ENCODE data around the gene GYPC. TPM values are rescaled to one million over a fixed set of nuclear protein-coding genes. Genes with fewer than 3 reads are reported as not detected.

The GYPC gene
- total RNA-seq, 2 donors from 2014 or later = 77.1 to 86.8 TPM

- intact Hi-C loops (cut with DNase I) = no loop called here
- ATAC-seq (no peak), DNase-seq (no peak)
These were observed 6.7 kb downstream of the GYPC start for GRCh38 chr2:126662621-126663020.

DNA sequence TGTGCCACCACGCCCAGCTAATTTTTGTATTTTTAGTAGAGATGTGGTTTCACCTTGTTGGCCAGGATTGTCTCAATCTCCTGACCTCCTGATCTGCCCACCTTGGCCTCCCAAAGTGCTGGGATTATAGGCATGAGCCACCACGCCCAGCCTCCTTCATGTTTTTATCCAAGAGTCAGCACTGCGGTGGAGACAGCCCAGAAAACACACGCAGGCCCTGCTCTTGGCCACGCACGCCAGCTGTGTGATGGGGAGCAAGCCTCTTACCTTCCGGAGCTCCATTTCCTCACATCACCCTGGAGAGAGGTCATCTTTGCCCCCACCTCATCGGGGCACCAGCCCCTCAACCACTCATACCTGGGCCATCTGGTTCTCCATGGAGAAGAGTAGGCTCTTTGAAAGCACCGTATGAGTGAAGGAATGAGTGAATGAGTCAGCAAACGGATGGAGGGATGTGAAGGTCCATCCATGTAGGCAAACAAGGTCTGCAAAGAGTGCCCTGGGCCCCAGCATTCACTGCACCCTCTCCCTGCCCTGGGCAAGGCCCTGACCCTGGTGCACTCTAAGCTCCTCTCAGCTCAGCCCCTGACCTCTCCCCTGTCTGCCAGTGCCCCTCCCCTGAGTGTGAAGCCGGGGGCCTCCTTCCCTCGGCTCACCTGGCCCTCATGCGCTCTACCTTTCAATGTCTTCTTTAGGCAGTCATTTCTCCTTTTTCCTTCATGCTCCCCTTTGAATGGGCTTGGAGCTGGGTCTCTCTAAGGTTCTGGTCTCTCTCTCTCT is 7.4 kb downstream of the GYPC start:
- no peak for ATAC-seq
- intact Hi-C loops (cut with DNase I) = no loop called here
- DNase-seq = no peak

GRCh38 chr2:126664234-126664633 is 8.3 kb downstream of the GYPC start:
- no peak for DNase-seq
- no peak for ATAC-seq
- intact Hi-C loops (cut with DNase I) = no loop called here

- no peak for ATAC-seq
- no peak for DNase-seq
- intact Hi-C loops (cut with DNase I) = no loop called here
These were observed 8.7 kb downstream of the GYPC start for GRCh38 chr2:126664639-126665038.

DNA sequence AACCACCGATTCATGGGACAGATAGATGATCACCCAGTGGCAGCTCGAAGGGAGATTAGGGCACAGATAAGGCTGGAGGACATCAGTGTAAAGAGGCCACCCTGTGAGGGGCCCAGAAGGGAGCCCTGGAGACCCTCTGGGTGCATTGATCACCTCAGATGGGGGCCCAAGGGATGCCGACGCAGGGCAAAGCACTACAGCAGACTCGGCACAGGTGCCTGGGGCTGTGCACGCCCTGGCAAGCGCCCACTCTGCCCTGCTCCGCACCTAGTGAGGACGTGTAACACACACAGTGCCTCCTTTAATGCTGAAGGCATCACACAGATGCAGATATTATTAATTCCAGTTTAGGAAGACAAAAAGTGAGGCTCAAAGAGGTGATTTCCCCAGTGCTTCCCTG is 9.5 kb downstream of the GYPC start:
- intact Hi-C loops (cut with DNase I) = no loop called here
- ATAC-seq (no peak), DNase-seq (no peak)

GRCh38 chr2:126668254-126668653 is 12.3 kb downstream of the GYPC start:
- no peak for DNase-seq
- ATAC-seq = no peak
- intact Hi-C loops (cut with DNase I) = no loop called here

DNA sequence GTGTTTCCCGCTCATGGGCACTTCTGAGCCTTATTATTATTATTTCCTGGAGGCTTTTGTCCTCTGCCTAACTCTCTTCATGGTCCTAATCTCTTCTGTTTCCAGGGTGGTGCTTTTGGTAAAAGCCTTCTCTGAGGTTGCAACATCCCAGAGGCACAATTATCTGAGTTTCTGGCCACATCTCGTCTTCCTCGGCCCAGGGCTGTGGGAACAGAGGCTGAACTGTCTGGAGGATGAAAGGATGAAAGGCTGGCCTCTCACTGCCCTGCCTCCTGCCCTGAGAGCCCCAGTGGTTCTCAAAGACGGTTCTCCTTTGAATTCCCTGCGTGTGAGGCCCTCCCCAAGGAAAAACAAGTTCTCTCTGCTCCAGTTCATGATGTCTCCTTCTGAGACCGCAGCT is 13.8 kb downstream of the GYPC start:
- intact Hi-C loops (cut with DNase I) = no loop called here
- ATAC-seq (peak in 1 of 2 donors; percentile 27), DNase-seq (no peak)

DNA sequence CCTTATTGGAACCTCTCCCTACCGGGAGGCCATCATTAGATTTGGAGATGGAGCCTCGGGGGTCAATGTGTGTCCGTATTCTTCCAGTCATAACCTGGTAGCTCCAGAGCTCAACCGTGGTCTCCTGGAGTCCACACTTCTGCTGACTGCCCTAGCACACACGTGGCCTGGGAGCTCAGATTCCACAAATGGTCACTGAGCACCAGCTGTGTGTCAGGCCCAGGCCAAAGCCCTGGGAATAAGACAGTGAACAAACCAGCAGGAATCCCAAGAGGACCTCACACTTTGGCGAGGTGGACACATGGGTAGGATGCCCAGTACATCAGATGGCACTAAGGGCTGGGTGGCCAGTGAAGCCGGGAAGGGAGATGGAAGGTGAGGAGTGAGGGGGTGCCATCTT is 15.5 kb downstream of the GYPC start:
- intact Hi-C loops (cut with DNase I) = no loop called here
- DNase-seq (no peak), ATAC-seq (no peak)

DNA sequence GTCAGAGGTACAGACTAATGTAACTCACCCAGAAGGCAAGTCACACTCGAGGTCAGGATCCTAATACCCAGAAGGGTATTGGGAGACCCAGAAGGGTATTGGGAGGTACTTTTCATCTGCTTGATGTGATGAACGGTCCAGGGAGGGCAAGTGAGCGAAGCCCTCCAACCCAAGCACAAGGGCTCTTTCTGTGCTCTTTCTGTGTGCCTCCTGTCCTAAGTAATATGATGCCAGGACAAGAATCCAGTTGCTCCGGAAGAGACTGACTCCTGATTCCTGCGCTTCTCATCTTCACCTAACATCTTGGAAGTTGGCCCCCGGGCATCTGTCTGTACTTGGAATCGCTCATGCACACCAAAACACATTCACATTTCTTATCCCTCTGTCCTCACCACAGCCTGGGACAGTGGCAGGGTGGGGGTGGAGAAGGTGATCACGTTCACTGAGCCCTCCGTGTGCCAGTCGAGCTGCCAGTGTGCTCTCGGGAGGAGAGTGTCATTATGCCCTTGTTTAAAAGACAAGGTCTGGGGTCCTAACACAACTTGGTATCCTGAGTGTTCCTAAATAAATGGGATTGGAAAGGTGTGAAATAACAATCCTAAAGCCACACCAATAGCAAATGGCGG is 17.1 kb downstream of the GYPC start:
- intact Hi-C loops (cut with DNase I) = no loop called here
- DNase-seq = no peak
- ATAC-seq = no peak

GRCh38 chr2:126674075-126674744 is 18.3 kb downstream of the GYPC start:
- intact Hi-C loops (cut with DNase I) = no loop called here
- ATAC-seq (no peak), DNase-seq (no peak)

DNA sequence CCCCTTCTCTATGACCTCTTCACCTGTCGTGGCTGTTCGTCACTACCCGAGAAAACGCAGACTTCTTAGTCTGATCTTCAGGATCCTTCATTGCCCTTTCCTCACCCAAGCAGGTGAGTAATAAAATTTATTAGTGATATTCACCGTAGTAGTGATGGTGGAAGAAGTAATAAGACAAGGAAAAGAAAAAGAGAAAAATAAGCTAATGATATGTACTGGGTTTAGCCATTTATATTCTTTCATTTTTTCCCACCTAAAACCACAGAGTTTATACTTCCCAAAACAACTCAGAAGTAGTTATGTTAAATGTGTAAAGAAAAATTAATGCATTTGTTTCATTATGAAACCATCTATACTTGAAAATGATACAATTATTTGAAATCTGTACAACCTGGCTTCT is 19.7 kb downstream of the GYPC start:
- DNase-seq (no peak), ATAC-seq (no peak)
- intact Hi-C loops (cut with DNase I) = no loop called here

GRCh38 chr2:126676221-126677175 is 20.5 kb downstream of the GYPC start:
- no peak for ATAC-seq
- no peak for DNase-seq
- intact Hi-C loops (cut with DNase I) = no loop called here

DNA sequence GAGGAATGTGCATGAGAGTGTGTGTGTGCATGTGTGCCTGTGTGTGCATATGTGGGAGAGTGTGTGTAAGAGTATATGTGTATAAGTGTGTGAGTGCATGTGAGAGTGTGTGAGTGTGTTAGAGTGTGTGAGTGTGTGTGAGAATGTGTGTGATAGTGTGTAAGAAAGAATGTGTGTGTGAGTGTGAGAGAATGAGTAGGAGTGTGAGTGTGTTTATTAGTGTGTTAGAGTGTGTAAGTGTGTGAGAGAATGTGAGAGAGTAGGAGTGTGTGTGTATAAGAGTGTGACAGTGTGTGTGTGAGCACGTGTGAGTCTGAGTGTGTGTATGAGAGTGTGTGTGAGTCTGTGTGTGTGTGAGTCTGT is 21.2 kb downstream of the GYPC start:
- DNase-seq (no peak), ATAC-seq (no peak)
- intact Hi-C loops (cut with DNase I) = no loop called here

DNA sequence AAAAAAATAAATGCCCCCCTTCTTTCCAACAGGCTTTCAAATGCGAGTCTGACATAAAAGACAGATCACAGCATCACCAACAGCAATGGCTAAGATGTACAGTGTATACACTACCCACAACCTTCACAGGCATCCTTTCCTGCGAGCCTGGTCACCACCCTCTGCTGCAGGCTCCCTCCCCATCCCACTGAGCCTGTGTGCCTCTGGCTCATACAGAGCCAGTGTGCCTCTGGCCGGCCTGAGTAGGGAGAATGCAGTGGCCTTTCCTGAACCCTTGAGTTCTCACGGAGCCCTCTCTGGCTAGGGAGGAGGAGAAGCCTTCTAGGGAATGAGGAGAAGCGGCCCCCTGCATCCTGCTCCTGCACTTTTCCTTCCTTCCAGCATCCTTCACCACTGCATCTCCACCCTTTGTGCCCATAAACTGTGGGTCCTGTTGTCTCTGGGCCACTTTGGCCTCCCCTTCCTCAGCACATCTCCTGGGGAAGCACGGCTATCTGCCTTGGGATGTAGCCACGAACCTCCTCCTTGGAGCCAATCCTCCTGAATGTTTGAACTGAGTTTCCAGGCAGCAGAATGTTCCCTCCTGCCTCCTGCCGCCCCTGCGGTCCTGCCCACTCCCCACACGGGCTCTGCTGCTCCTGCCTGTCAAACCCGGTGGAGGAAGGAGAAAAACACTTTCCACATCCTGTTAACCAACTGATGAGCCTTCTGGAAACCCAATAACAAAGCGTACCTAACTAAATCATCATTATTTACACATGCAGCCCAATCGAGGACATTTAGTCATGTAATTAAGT is 22.5 kb downstream of the GYPC start:
- intact Hi-C loops (cut with DNase I) = no loop called here
- peak; percentile 29 to 38 for ATAC-seq
- DNase-seq = no peak

DNA sequence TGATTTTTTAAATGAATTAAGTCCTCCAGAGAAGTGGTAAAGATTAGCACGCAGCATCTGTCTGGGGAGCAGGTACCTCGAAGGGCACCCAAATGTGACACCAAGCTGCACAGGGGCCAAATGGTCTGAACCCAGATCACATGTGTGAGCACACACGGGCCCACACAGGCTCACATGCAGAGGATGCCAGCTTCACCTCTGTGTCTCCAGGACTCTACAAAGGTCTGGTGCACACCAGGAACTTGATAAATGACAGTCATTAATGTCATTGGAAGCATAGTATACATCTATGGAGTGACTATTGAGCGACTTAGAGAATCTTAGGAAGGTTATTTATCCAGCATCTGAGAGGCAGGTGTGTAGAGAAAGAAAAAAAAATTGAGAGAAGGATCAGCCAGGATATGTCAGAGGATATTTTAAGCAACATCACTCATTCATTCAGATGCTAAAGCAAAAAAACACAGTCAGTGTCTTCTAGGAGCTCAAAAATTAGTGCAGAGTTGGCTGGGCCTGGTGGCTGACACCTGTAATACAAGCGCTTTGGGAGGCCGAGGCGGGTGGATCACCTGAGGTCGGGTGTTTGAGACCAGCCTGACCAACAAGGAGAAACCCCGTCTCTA is 23.2 kb downstream of the GYPC start:
- no peak for DNase-seq
- intact Hi-C loops (cut with DNase I) = no loop called here
- ATAC-seq = no peak

DNA sequence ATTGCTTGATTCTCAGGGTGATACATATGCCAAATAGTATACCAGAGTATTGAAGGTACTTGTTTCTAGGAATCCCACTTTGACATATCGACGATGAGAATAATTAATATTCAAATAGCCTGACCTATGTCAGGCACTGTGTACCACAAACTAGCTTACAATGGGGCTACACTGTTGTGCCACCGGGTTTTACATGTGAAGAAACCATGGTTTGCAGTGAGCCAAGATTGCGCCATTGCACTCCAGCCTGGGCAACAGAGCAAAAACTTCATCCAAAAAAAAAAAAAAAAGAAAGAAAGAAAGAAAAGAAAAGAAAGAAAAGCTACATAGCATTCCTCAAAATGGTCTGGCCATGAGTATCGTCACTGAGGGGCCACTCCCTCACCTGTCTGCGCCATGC is 25.5 kb downstream of the GYPC start:
- DNase-seq = no peak
- peak in 1 of 2 donors; percentile 55 for ATAC-seq
- intact Hi-C loops (cut with DNase I) = no loop called here

DNA sequence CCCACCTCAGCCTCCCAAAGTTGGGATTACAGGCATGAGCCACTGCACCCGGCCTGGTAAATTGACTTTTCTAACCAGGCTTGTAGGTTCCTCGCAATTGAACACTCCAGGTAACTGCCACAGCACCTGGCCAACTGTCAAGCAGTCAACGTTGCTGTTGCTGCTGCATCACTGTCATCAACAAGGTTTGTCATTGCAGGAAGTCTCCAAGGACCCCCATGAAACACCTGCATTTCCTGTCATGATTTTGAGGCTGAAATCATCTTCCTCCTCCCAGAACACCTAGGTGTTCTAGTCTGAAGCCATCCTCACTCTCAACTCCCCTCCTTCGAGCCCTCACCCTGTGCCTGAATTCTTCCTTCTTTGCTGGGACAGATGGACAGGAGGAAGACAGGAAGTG is 29.7 kb downstream of the GYPC start:
- ATAC-seq = no peak
- intact Hi-C loops (cut with DNase I) = no loop called here

DNA sequence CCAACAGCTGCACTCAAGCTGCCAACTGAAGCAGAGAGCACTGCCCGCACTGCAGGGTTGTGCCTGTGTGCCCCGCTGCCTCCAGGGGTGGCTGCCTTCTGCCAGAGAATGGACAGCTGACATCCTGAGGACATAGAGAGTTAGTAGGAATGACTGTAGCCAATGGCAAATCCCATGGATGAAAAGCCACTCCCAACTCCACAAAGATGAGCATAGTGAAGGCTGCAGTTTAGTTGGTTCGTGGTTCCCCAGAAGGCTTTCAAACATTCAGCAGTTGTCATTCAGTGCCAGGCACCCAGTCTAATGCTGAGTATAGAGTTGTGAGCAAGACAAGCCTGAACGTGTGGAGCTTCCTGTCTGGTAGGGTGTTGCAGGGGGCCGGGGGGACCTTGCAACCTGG is 30.3 kb downstream of the GYPC start:
- ATAC-seq = no peak
- intact Hi-C loops (cut with DNase I) = no loop called here
- DNase-seq = no peak

More for the DNA sequence above, 29.7 kb downstream of the GYPC start:
- DNase-seq = no peak

Data from left cardiac atrium (tissue), 4 donors.